Measurements from ENCODE around the gene UQCRC1.
A peak's percentile ranks its signal among the peaks of the same experiment; 100 is the strongest.

UQCRC1 gene

GRCh38 chr3:48569808-48570450 is 39.5 kb downstream of the UQCRC1 start:
- no peak for DNase-seq

- DNase-seq, result no peak
Measured at GRCh38 chr3:48569400-48569799, 40.0 kb downstream of the UQCRC1 start.

- DNase-seq, result no peak
Measured at GRCh38 chr3:48568476-48568875, 41.0 kb downstream of the UQCRC1 start.

GRCh38 chr3:48567500-48567899 is 41.9 kb downstream of the UQCRC1 start:
- no peak for DNase-seq

- no peak for DNase-seq
Measured at GRCh38 chr3:48567090-48567489, 42.4 kb downstream of the UQCRC1 start.

- DNase-seq, result no peak
Measured at GRCh38 chr3:48566401-48566760, 43.1 kb downstream of the UQCRC1 start.

GRCh38 chr3:48565591-48566400 is 43.6 kb downstream of the UQCRC1 start:
- no peak for DNase-seq

- no peak for DNase-seq
Measured at GRCh38 chr3:48565186-48565585, 44.3 kb downstream of the UQCRC1 start.

GRCh38 chr3:48564667-48565066 is 44.8 kb downstream of the UQCRC1 start:
- no peak for DNase-seq

- no peak for DNase-seq
Measured at GRCh38 chr3:48564022-48564421, 45.4 kb downstream of the UQCRC1 start.

- no peak for DNase-seq
Measured at GRCh38 chr3:48563382-48563918, 46.0 kb downstream of the UQCRC1 start, which contains the start of gene UCN2. Gene UCN2, minus strand, starts transcription at chr3:48563781. Its CDS starts 657 bp downstream, at chr3:48563124.

- no peak for DNase-seq
Measured at GRCh38 chr3:48562367-48563095, 46.9 kb downstream of the UQCRC1 start.

GRCh38 chr3:48561045-48561736 is 48.3 kb downstream of the UQCRC1 start:
- peak; percentile 75 for DNase-seq

- DNase-seq, result no peak
Measured at GRCh38 chr3:48560648-48561018, 48.8 kb downstream of the UQCRC1 start.

GRCh38 chr3:48558493-48559134 is 50.8 kb downstream of the UQCRC1 start:
- no peak for DNase-seq

- DNase-seq, result peak; percentile 99
Measured at GRCh38 chr3:48556796-48557626, 52.4 kb downstream of the UQCRC1 start, which contains the start of gene PFKFB4. Gene PFKFB4, minus strand, starts transcription at chr3:48556803. Its CDS starts 26 bp downstream, at chr3:48556777.

GRCh38 chr3:48555949-48556795 is 53.3 kb downstream of the UQCRC1 start:
- DNase-seq, result no peak

GRCh38 chr3:48555231-48555948 is 54.1 kb downstream of the UQCRC1 start:
- no peak for DNase-seq
